ENCODE data around the gene EIF4E1B. TPM values are rescaled to one million over a fixed set of nuclear protein-coding genes. Genes with fewer than 3 reads are reported as not detected.

The EIF4E1B gene
- polyA plus RNA-seq, 1 donor from 2014 or later = 0.82 TPM

DNA sequence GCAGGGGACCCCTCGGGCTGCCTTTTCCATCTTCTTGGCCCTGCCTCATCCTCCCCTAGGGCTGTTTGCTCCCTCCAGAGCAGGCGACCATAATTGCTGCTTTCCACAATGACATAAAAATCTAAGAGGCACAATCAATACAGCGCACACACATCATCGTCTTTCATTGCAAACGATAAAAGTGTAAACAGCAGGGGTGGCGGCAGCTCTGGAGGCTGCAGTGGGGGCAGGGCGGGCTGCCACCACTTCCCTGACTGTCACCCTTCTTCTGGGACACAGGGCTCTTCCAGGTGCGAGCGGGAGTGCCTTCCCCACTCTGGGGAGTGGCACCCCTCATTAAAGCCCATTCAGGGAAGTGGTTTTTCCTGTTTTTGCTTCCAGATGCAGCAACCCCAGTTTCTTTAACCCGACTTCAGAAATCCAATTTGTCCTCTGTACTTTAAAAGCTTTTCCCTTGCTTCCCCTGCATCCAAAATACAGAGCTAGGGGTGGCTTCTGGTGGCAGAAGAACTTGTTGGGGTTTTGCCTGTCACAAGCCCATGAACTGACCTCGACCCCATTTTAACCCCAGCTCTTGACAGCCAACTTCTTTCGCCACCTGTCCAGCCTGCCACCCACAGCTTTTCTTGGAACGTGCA lies 62.5 kb downstream of the EIF4E1B start:
- H3K27ac ChIP-seq (ENCODE audit: low read length) = peak overlapping the region; percentile 23
- H3K4me3 ChIP-seq (ENCODE audit: low read length) = peak overlapping the region; percentile 27
- TF ChIP-seq EP300 (conservative IDR thresholded peaks at IDR 0.05; ENCODE audit: poor library complexity, severe bottlenecking) = no peak
- peak; percentile 26 for TF ChIP-seq RAD21 (conservative IDR thresholded peaks at IDR 0.05)
- TF ChIP-seq, protein P1, sequence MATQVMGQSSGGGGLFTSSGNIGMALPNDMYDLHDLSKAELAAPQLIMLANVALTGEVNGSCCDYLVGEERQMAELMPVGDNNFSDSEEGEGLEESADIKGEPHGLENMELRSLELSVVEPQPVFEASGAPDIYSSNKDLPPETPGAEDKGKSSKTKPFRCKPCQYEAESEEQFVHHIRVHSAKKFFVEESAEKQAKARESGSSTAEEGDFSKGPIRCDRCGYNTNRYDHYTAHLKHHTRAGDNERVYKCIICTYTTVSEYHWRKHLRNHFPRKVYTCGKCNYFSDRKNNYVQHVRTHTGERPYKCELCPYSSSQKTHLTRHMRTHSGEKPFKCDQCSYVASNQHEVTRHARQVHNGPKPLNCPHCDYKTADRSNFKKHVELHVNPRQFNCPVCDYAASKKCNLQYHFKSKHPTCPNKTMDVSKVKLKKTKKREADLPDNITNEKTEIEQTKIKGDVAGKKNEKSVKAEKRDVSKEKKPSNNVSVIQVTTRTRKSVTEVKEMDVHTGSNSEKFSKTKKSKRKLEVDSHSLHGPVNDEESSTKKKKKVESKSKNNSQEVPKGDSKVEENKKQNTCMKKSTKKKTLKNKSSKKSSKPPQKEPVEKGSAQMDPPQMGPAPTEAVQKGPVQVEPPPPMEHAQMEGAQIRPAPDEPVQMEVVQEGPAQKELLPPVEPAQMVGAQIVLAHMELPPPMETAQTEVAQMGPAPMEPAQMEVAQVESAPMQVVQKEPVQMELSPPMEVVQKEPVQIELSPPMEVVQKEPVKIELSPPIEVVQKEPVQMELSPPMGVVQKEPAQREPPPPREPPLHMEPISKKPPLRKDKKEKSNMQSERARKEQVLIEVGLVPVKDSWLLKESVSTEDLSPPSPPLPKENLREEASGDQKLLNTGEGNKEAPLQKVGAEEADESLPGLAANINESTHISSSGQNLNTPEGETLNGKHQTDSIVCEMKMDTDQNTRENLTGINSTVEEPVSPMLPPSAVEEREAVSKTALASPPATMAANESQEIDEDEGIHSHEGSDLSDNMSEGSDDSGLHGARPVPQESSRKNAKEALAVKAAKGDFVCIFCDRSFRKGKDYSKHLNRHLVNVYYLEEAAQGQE (IDR thresholded peaks at IDR 0.05; ENCODE audit: borderline replicate concordance) = peak; percentile 32
- TF ChIP-seq TAF1 (IDR thresholded peaks at IDR 0.05; ENCODE audit: low read depth) = no peak
- TF ChIP-seq, protein P2, sequence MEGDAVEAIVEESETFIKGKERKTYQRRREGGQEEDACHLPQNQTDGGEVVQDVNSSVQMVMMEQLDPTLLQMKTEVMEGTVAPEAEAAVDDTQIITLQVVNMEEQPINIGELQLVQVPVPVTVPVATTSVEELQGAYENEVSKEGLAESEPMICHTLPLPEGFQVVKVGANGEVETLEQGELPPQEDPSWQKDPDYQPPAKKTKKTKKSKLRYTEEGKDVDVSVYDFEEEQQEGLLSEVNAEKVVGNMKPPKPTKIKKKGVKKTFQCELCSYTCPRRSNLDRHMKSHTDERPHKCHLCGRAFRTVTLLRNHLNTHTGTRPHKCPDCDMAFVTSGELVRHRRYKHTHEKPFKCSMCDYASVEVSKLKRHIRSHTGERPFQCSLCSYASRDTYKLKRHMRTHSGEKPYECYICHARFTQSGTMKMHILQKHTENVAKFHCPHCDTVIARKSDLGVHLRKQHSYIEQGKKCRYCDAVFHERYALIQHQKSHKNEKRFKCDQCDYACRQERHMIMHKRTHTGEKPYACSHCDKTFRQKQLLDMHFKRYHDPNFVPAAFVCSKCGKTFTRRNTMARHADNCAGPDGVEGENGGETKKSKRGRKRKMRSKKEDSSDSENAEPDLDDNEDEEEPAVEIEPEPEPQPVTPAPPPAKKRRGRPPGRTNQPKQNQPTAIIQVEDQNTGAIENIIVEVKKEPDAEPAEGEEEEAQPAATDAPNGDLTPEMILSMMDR (IDR thresholded peaks at IDR 0.05; ENCODE audit: poor library complexity, severe bottlenecking) = no peak
- peak; percentile 78 for TF ChIP-seq POLR2AphosphoS5 (IDR thresholded peaks at IDR 0.05)
- TF ChIP-seq MXI1 (conservative IDR thresholded peaks at IDR 0.05; ENCODE audit: poor library complexity, severe bottlenecking) = no peak
- TF ChIP-seq SMC3 (conservative IDR thresholded peaks at IDR 0.05; ENCODE audit: poor library complexity) = no peak
- TF ChIP-seq EZH2 (IDR thresholded peaks at IDR 0.05; ENCODE audit: borderline replicate concordance, insufficient read depth, low read length, poor library complexity, severe bottlenecking) = no peak
- H3F3A ChIP-seq (ENCODE audit: insufficient read depth, low read length, poor library complexity, severe bottlenecking) = no peaks in the 10 kb centered on the region
- no peaks in the 10 kb centered on the region for H3K79me2 ChIP-seq (replicated peaks; ENCODE audit: insufficient read depth, low read length)
- H3K9me2 ChIP-seq (ENCODE audit: insufficient read depth, low read length) = no peaks in the 10 kb centered on the region
- H3K36me3 ChIP-seq (ENCODE audit: insufficient read depth, low read length) = no peaks in the 10 kb centered on the region
- no peaks in the 10 kb centered on the region for H4K20me1 ChIP-seq (ENCODE audit: insufficient read depth)
- H3K9me3 ChIP-seq (ENCODE audit: low read length) = no peaks in the 10 kb centered on the region
- peak overlapping the region; percentile 18 for H3K9ac ChIP-seq (ENCODE audit: low read length)
- no peaks in the 10 kb centered on the region for H3K27me3 ChIP-seq (ENCODE audit: insufficient read depth, low read depth, low read length)
- no peak overlapping the region for H3K4me2 ChIP-seq (ENCODE audit: low read length)
- no peak overlapping the region for H2AFZ ChIP-seq (ENCODE audit: low read depth, low read length)

DNA sequence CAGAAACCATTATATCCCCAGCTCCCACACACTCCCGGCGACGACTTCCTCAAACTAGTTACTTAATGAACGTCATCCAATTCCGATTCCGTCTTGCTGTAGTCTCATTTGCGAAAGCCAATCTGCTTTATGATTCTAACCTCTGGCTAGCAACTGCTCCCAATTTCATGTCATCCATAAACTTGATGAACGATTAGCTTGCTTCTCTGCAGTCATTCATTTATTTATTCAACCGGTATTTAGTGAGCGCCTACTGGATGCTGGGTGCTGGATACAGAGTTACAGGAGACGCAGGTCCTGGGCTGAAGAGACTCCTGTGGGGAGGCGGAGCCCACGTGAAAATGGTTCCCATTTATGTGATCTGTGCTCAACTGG lies 63.0 kb downstream of the EIF4E1B start:
- Histone ChIP-seq H3K79me2 (replicated peaks; ENCODE audit: insufficient read depth, low read length) (no peaks in the 10 kb centered on the region), H3K4me3 (ENCODE audit: low read length) (no peak overlapping the region), H4K20me1 (ENCODE audit: insufficient read depth) (no peaks in the 10 kb centered on the region), H3K27ac (ENCODE audit: low read length) (no peak overlapping the region), H3K9ac (ENCODE audit: low read length) (peak overlapping the region; percentile 18), H3K36me3 (ENCODE audit: insufficient read depth, low read length) (no peaks in the 10 kb centered on the region), H3K9me2 (ENCODE audit: insufficient read depth, low read length) (no peaks in the 10 kb centered on the region), H3K4me2 (ENCODE audit: low read length) (no peak overlapping the region), H3K9me3 (ENCODE audit: low read length) (no peaks in the 10 kb centered on the region), H3K27me3 (ENCODE audit: insufficient read depth, low read depth, low read length) (no peaks in the 10 kb centered on the region), H3F3A (ENCODE audit: insufficient read depth, low read length, poor library complexity, severe bottlenecking) (no peaks in the 10 kb centered on the region), H2AFZ (ENCODE audit: low read depth, low read length) (no peak overlapping the region)
- no peak for TF ChIP-seq SMC3 (conservative IDR thresholded peaks at IDR 0.05; ENCODE audit: poor library complexity)
- TF ChIP-seq, protein P1 (IDR thresholded peaks at IDR 0.05; ENCODE audit: borderline replicate concordance) = no peak
- TF ChIP-seq TAF1 (IDR thresholded peaks at IDR 0.05; ENCODE audit: low read depth) = no peak
- no peak for TF ChIP-seq POLR2AphosphoS5 (IDR thresholded peaks at IDR 0.05)
- TF ChIP-seq EP300 (conservative IDR thresholded peaks at IDR 0.05; ENCODE audit: poor library complexity, severe bottlenecking) = no peak
- no peak for TF ChIP-seq EZH2 (IDR thresholded peaks at IDR 0.05; ENCODE audit: borderline replicate concordance, insufficient read depth, low read length, poor library complexity, severe bottlenecking)
- TF ChIP-seq, protein P2 (IDR thresholded peaks at IDR 0.05; ENCODE audit: poor library complexity, severe bottlenecking) = no peak
- TF ChIP-seq MXI1 (conservative IDR thresholded peaks at IDR 0.05; ENCODE audit: poor library complexity, severe bottlenecking) = no peak
- no peak for TF ChIP-seq RAD21 (conservative IDR thresholded peaks at IDR 0.05)

All from neural cell (in vitro differentiated cells).